Neural crest cell (in vitro differentiated cells): ENCODE results near the gene CALN1. TPM values are rescaled to one million over a fixed set of nuclear protein-coding genes. Genes with fewer than 3 reads are reported as not detected.

ENCODE experiments used
- DNase-seq: peaks from one replicate; pipeline ENCODE4 v3.0.0; 2021; ENCODE audit warnings: low read depth, mixed read lengths, low spot score
- H3K27ac Mint-ChIP-seq: one replicate; pipeline ENCODE4 v1.8.0; 2021; ENCODE audit warnings: mild to moderate bottlenecking, mixed read lengths; ENCODE audit not compliant: unreplicated experiment
- H3K27me3 Mint-ChIP-seq: 2 replicates; pipeline ENCODE4 v1.8.0; 2021; ENCODE audit warnings: low read depth, mild to moderate bottlenecking, mixed read lengths
- H3K36me3 Mint-ChIP-seq: 2 replicates; pipeline ENCODE4 v1.8.0; 2021; ENCODE audit warnings: low read depth, mild to moderate bottlenecking, mixed read lengths
- H3K4me1 Mint-ChIP-seq: 2 replicates; pipeline ENCODE4 v1.8.0; 2021; ENCODE audit warnings: mixed read lengths
- H3K4me3 Mint-ChIP-seq: one replicate; pipeline ENCODE4 v1.8.0; 2021; ENCODE audit warnings: mild to moderate bottlenecking, mixed read lengths
- H3K9me3 Mint-ChIP-seq: 2 replicates; pipeline ENCODE4 v1.8.0; 2021; ENCODE audit warnings: mixed read lengths
- total RNA-seq: library from RNA; stranded (reverse); gene quantifications from 2 replicates; pipeline ENCODE4 v1.2.1, GENCODE V29; 2021
- TF ChIP-seq, protein P1 (sequence below): fragments of 200-600 bp; sonication (generic); conservative IDR thresholded peaks from 2 replicates; pipeline ENCODE4 v1.5.0; 2021; ENCODE audit warnings: antibody characterized with exemption, mild to moderate bottlenecking

The CALN1 gene
- total RNA-seq, 1 donor from 2014 or later = 0.51 TPM

DNA sequence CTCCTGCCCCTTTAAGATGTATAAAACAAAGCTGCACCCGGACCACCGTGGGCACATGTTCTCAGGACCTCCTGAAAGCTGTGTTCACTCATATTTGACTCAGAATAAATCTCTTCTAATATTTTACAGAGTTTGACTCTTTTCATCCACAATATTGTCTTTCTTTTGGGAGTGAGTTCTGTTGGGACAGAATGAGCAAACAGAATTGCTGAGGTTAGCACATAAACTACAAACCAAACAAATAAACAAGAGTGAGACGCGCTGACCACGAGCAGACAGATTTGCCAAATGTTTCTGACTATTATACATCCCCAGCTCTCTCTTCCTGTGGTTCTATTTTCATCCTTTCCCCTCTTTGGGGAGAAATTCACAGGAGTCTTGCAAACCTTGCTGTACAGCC, 526.7 kb downstream of the CALN1 start:
- H3K9me3 Mint-ChIP-seq = peaks cover 14% of the 10 kb centered on the region
- H3K27ac Mint-ChIP-seq = peak overlapping the region; percentile 91
- H3K27me3 Mint-ChIP-seq = no peaks in the 10 kb centered on the region
- no peak for DNase-seq
- H3K4me3 Mint-ChIP-seq = peak overlapping the region; percentile 47
- H3K36me3 Mint-ChIP-seq = peaks cover 6% of the 10 kb centered on the region
- TF ChIP-seq, protein P1, sequence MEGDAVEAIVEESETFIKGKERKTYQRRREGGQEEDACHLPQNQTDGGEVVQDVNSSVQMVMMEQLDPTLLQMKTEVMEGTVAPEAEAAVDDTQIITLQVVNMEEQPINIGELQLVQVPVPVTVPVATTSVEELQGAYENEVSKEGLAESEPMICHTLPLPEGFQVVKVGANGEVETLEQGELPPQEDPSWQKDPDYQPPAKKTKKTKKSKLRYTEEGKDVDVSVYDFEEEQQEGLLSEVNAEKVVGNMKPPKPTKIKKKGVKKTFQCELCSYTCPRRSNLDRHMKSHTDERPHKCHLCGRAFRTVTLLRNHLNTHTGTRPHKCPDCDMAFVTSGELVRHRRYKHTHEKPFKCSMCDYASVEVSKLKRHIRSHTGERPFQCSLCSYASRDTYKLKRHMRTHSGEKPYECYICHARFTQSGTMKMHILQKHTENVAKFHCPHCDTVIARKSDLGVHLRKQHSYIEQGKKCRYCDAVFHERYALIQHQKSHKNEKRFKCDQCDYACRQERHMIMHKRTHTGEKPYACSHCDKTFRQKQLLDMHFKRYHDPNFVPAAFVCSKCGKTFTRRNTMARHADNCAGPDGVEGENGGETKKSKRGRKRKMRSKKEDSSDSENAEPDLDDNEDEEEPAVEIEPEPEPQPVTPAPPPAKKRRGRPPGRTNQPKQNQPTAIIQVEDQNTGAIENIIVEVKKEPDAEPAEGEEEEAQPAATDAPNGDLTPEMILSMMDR = no peak
- peaks cover 18% of the 10 kb centered on the region for H3K4me1 Mint-ChIP-seq

DNA sequence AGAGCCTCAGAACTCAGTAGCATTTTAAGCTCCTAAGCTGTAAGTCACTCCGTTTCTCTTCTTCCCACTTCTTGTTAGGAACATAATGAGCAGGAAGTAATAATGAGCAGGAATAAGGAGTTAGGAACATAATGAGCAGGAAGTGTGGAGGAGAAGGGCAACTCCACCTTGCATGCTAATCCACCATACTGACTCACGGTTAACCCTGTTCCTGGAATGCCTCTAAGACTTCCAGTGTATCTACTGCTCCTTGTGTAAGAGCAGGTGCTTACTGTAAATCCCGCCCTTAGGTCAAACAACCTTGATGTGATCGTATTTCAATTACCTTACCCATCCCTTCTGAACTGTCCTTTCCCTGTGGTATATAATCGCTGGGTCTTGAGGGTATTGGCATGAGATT, 528.7 kb downstream of the CALN1 start:
- H3K4me1 Mint-ChIP-seq = peaks cover 18% of the 10 kb centered on the region

DNA sequence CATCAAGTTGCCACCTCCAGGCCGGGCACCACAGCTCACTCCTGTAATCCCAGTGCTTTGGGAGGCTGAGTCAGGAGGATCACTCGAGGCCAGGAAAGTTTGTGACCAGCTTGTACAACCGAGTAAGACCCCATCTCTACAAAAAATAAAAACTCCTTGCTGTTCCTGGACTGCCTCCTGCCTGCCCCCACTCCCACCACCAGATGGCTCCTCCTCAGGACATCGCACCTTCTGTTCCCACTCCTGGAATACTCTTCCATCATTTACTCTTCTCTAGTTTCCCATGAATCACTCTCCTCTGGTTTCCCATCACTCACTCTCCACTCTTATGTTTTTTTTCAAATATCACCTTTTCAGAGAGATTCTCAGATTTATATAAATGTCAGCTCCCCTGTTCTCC, 540.7 kb downstream of the CALN1 start:
- no peaks in the 10 kb centered on the region for H3K4me1 Mint-ChIP-seq
- H3K4me3 Mint-ChIP-seq = no peak overlapping the region
- H3K27ac Mint-ChIP-seq = no peak overlapping the region
- H3K36me3 Mint-ChIP-seq = peaks cover 4% of the 10 kb centered on the region
- no peak for DNase-seq
- H3K9me3 Mint-ChIP-seq = peaks cover 6% of the 10 kb centered on the region
- TF ChIP-seq, protein P1 = peak; percentile 57
- H3K27me3 Mint-ChIP-seq = no peaks in the 10 kb centered on the region

More for the DNA sequence above, 528.7 kb downstream of the CALN1 start:
- TF ChIP-seq, protein P1 = no peak
- Mint-ChIP-seq H3K27me3 (no peaks in the 10 kb centered on the region), H3K9me3 (peaks cover 14% of the 10 kb centered on the region), H3K27ac (no peak overlapping the region), H3K36me3 (peaks cover 4% of the 10 kb centered on the region), H3K4me3 (no peak overlapping the region)
- DNase-seq = no peak

DNA sequence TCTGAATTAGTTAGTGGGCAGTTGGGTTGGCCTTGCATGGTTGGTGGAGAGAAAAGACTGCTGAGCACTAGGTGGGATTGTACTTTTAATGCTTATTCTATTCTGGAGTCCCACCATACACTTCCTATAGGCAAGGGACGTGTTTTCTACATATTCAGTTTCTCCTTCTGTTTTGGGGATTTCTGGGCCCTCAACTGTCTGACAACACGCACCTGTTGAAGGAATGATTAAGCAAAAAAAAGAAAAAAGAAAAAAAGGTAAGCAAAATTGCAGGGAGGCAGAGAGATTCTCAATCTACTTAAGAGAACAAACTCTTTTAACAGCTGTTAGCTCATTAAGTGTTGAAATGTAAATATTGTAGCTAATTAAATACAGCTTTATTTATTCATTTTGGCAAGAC, 541.3 kb downstream of the CALN1 start:
- no peak for DNase-seq
- Mint-ChIP-seq H3K27me3 (no peaks in the 10 kb centered on the region), H3K27ac (no peak overlapping the region), H3K36me3 (peaks cover 2% of the 10 kb centered on the region), H3K9me3 (peaks cover 1% of the 10 kb centered on the region), H3K4me3 (no peak overlapping the region), H3K4me1 (no peaks in the 10 kb centered on the region)
- TF ChIP-seq, protein P1 = no peak

DNA sequence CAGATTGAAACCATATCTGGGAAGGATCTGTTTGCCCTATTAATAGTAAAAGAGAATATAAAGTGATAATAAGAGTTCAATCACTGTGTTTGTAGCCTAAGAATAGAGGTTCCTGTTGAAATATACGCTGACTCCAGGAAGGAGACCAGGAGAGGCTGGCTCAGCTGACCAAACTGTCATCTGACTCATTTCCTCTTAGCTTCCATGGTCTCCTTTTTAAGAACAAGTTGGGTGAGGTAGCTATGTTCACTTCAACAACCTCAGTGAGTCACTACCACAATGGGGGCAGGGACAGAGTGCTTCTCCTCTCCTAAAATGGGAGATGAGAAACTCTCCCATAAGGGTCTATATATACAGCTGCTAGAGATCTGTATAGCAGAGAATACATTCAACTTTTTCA, 543.3 kb downstream of the CALN1 start:
- DNase-seq = no peak
- Mint-ChIP-seq H3K27me3 (no peaks in the 10 kb centered on the region), H3K4me3 (no peak overlapping the region), H3K9me3 (no peaks in the 10 kb centered on the region), H3K27ac (no peak overlapping the region), H3K36me3 (no peaks in the 10 kb centered on the region), H3K4me1 (no peaks in the 10 kb centered on the region)
- TF ChIP-seq, protein P1 = no peak

DNA sequence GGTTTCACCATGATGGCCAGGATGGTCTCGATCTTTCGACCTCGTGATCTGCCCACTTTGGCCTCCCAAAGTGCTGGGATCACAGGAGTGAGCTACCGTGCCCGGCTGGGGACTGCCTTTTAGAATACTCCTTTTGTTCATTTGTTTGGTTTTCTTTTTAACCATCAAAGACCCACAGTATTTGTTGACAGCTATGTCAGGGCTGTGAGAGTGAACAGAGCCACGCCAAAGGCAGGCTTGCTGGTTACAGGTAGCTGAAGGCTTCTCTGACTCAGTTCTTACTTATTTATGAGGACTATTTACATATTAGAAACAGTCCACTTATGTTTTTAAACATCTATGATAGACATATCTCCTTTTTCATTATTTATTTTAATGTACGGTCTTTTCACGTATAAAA, 544.5 kb downstream of the CALN1 start:
- TF ChIP-seq, protein P1 = no peak
- Mint-ChIP-seq H3K9me3 (no peaks in the 10 kb centered on the region), H3K36me3 (no peaks in the 10 kb centered on the region), H3K27ac (no peak overlapping the region), H3K4me3 (no peak overlapping the region), H3K4me1 (no peaks in the 10 kb centered on the region), H3K27me3 (no peaks in the 10 kb centered on the region)
- DNase-seq = no peak
